Esophagus squamous epithelium (tissue), 5 donors: Measurements from ENCODE around the gene ELMO2. TPM values are rescaled to one million over a fixed set of nuclear protein-coding genes. Genes with fewer than 3 reads are reported as not detected.

ENCODE experiments used
- DNase-seq: peaks from one replicate; lab custom pipeline; 2025; lab: John Stamatoyannopoulos, UW
- H3K27ac ChIP-seq, 4 donors: fragments of 200-600 bp; sonication (generic); one replicate each; pipeline ENCODE4 v1.5.1; 2016 to 2019; ENCODE audit warnings: mild to moderate bottlenecking in 1 of 4
- H3K27me3 ChIP-seq, 4 donors: fragments of 200-600 bp; sonication (generic); 1 replicate in 3 of 4; 2 replicates in 1 of 4; pipeline versions ENCODE4 v1.5.1 to v1.6.0; 2017 to 2021; ENCODE audit warnings: antibody characterized with exemption in 1 of 4
- H3K36me3 ChIP-seq, 3 donors: fragments of 200-600 bp; sonication (generic); one replicate each; pipeline ENCODE4 v1.5.1; 2016 to 2019
- H3K4me1 ChIP-seq, 3 donors: fragments of 200-600 bp; sonication (generic); one replicate each; pipeline ENCODE4 v1.5.1; 2017 to 2019
- H3K4me3 ChIP-seq, 4 donors: fragments of 200-600 bp; sonication (generic); 1 replicate in 3 of 4; 2 replicates in 1 of 4; pipeline ENCODE4 v1.5.1; 2016 to 2019; ENCODE audit warnings: mild to moderate bottlenecking in 2 of 4, moderate library complexity in 1 of 4
- H3K9me3 ChIP-seq, 3 donors: fragments of 200-600 bp; sonication (generic); one replicate each; pipeline ENCODE4 v1.5.1; 2016 to 2019
- CTCF ChIP-seq, 6 experiments: fragments of 450-650 bp in 4 of 6; fragments of 200-600 bp in 2 of 6; sonication (generic) in 2 of 6; IDR thresholded peaks; one replicate each; pipeline ENCODE4 v1.5.1; 2016 to 2019; ENCODE audit warnings: antibody characterized with exemption in 6 of 6, mild to moderate bottlenecking in 4 of 6, moderate library complexity in 4 of 6
- POLR2A ChIP-seq, 4 donors: fragments of 450-650 bp; IDR thresholded peaks; one replicate each; pipeline ENCODE4 v1.6.1; 2017; ENCODE audit warnings: antibody characterized with exemption in 4 of 4, mild to moderate bottlenecking in 4 of 4, moderate library complexity in 3 of 4
- WGBS, 2 donors: methylation state at CpG; one replicate each; pipeline ENCODE4 v1.1.5; 2018; 5-methylcytosine and 5-hydroxymethylcytosine counted together
- intact Hi-C: fragments of 100-400 bp; cut with DNase I; formaldehyde crosslinking; loops from one replicate; pipeline ENCODE4 v1.15.0; 2022
- total RNA-seq, 4 donors: library from RNA; depleted of rRNA; stranded (reverse); fragments of >200 nt; gene quantifications; one replicate each; pipeline ENCODE4 v1.1.0, GENCODE V29; 2016
- donor health status: DM: yes; HTN: yes; CAD: no.

The ELMO2 gene
- total RNA-seq, 4 donors from 2014 or later: 27.5 to 38.0 (median 37.0) TPM

- Histone ChIP-seq H3K27me3 (peaks cover 0 to 60% (median 0%) of the 10 kb centered on the region in 4 donors), H3K4me1 (no peaks in the 10 kb centered on the region), H3K9me3 (no peaks in the 10 kb centered on the region), H3K27ac (no peak overlapping the region), H3K4me3 (no peak overlapping the region), H3K36me3 (no peaks in the 10 kb centered on the region)
- TF ChIP-seq POLR2A (IDR thresholded peaks at IDR 0.05) (no peak), CTCF (IDR thresholded peaks at IDR 0.05) (no peak)
- DNase-seq: no peak
- 81 to 90% methylated on average over 6 of the region's 6 CpGs for WGBS, 2 donors
- intact Hi-C loops: no loop called here
Measured at GRCh38 chr20:46435146-46435545, 28.7 kb upstream of the ELMO2 start.

GRCh38 chr20:46434597-46434996, 28.2 kb upstream of the ELMO2 start:
- Histone ChIP-seq H3K27me3 (peaks cover 0 to 65% (median 0%) of the 10 kb centered on the region in 4 donors), H3K27ac (no peak overlapping the region), H3K36me3 (no peaks in the 10 kb centered on the region), H3K4me1 (no peaks in the 10 kb centered on the region), H3K9me3 (no peaks in the 10 kb centered on the region), H3K4me3 (no peak overlapping the region)
- TF ChIP-seq POLR2A (IDR thresholded peaks at IDR 0.05): no peak
- no peak for TF ChIP-seq CTCF (IDR thresholded peaks at IDR 0.05)
- DNase-seq: no peak
- intact Hi-C loops: no loop called here

GRCh38 chr20:46433051-46433450, 26.6 kb upstream of the ELMO2 start:
- WGBS, 2 donors: 43 to 79% methylated on average over 6 to 8 of the region's 8 CpGs
- no peak overlapping the region for H3K4me3 ChIP-seq
- no peaks in the 10 kb centered on the region for H3K4me1 ChIP-seq
- no peak overlapping the region for H3K27ac ChIP-seq
- no peaks in the 10 kb centered on the region for H3K9me3 ChIP-seq
- no peaks in the 10 kb centered on the region for H3K36me3 ChIP-seq
- DNase-seq: no peak
- TF ChIP-seq CTCF (IDR thresholded peaks at IDR 0.05) (no peak), POLR2A (IDR thresholded peaks at IDR 0.05) (no peak)
- intact Hi-C loops: no loop called here
- H3K27me3 ChIP-seq: peaks cover 0 to 71% (median 0%) of the 10 kb centered on the region in 4 donors

- H3K27ac ChIP-seq: no peak overlapping the region
- 75 to 80% methylated on average over 14 of the region's 15 CpGs for WGBS, 2 donors
- H3K4me1 ChIP-seq: no peaks in the 10 kb centered on the region
- H3K4me3 ChIP-seq: no peak overlapping the region
- H3K9me3 ChIP-seq: no peaks in the 10 kb centered on the region
- DNase-seq: no peak
- no peak for TF ChIP-seq CTCF (IDR thresholded peaks at IDR 0.05)
- no peak for TF ChIP-seq POLR2A (IDR thresholded peaks at IDR 0.05)
- intact Hi-C loops: no loop called here
- no peaks in the 10 kb centered on the region for H3K36me3 ChIP-seq
- peaks cover 0 to 84% (median 2%) of the 10 kb centered on the region in 4 donors for H3K27me3 ChIP-seq
Measured at GRCh38 chr20:46430921-46431712, 24.7 kb upstream of the ELMO2 start.

- H3K27me3 ChIP-seq: peaks cover 0 to 81% (median 2%) of the 10 kb centered on the region in 4 donors
- H3K4me1 ChIP-seq: peaks cover 0 to 5% (median 0%) of the 10 kb centered on the region in 3 donors
- intact Hi-C loops: no loop called here
- TF ChIP-seq POLR2A (IDR thresholded peaks at IDR 0.05) (no peak), CTCF (IDR thresholded peaks at IDR 0.05) (no peak)
- no peaks in the 10 kb centered on the region for H3K9me3 ChIP-seq
- H3K36me3 ChIP-seq: no peaks in the 10 kb centered on the region
- H3K27ac ChIP-seq: no peak overlapping the region
- no peak for DNase-seq
- H3K4me3 ChIP-seq: no peak overlapping the region
Measured at GRCh38 chr20:46427384-46427783, 21.0 kb upstream of the ELMO2 start.
